OCI-LY3 (cell line): ENCODE results near the gene LEPROT.

Source experiments
- H2AFZ ChIP-seq: fragments of 200-600, 300-600 bp; shearing (Covaris generic); 2 replicates; pipeline ENCODE4 v1.6.0; 2014; ENCODE audit warnings: antibody characterized with exemption, low read depth, low read length
- H3K27ac ChIP-seq: fragments of 200-600, 300-600 bp; sonication (generic); 2 replicates; pipeline ENCODE4 v1.5.1; 2014; ENCODE audit warnings: mild to moderate bottlenecking, low read length, moderate library complexity, mixed read lengths
- H3K27me3 ChIP-seq: fragments of 200-600, 300-600 bp; sonication (generic); 2 replicates; pipeline ENCODE4 v1.6.1; 2014; ENCODE audit warnings: low read depth, low read length, mixed read lengths
- H3K36me3 ChIP-seq: fragments of 200-600, 300-600 bp; sonication (generic); replicated peaks from 2 replicates; pipeline ENCODE3; 2014; ENCODE audit warnings: low read depth, low read length, mixed read lengths
- H3K4me1 ChIP-seq: fragments of 300-600, 200-600 bp; sonication (generic); 2 replicates; pipeline ENCODE4 v1.6.1; 2014; ENCODE audit warnings: low read length, mixed read lengths
- H3K4me2 ChIP-seq: fragments of 200-600, 300-600 bp; sonication (generic); 2 replicates; pipeline ENCODE4 v1.6.1; 2014; ENCODE audit warnings: low read length, mixed read lengths
- H3K4me3 ChIP-seq: fragments of 300-600, 200-600 bp; sonication (generic); 2 replicates; pipeline ENCODE4 v1.5.1; 2014; ENCODE audit warnings: antibody characterized with exemption, mild to moderate bottlenecking, low read length, moderate library complexity
- H3K79me2 ChIP-seq: fragments of 300-600, 200-600 bp; shearing (Covaris generic); 2 replicates; pipeline ENCODE4 v1.6.1; 2014; ENCODE audit warnings: mild to moderate bottlenecking, low read length, mixed read lengths
- H3K9ac ChIP-seq: fragments of 300-600, 200-600 bp; shearing (Covaris generic); 2 replicates; pipeline ENCODE4 v1.6.0; 2014; ENCODE audit warnings: mild to moderate bottlenecking, low read length, moderate library complexity
- H3K9me3 ChIP-seq: fragments of 200-600, 300-600 bp; shearing (Covaris generic); 2 replicates; pipeline ENCODE4 v1.6.1; 2014; ENCODE audit warnings: low read length, mixed read lengths; ENCODE audit not compliant: insufficient read depth
- H4K20me1 ChIP-seq: fragments of 200-600, 300-600 bp; sonication (generic); 2 replicates; pipeline ENCODE4 v1.6.1; 2016; ENCODE audit warnings: low read length, mixed read lengths; ENCODE audit not compliant: insufficient read depth
- CTCF ChIP-seq: fragments of 200-600, 300-600 bp; sonication (generic); IDR thresholded peaks from 2 replicates; pipeline ENCODE4 v1.5.1; 2014; ENCODE audit warnings: antibody characterized with exemption, low read length, low read depth
- EZH2phosphoT487 ChIP-seq: fragments of 200-600 bp; shearing (Covaris generic); IDR thresholded peaks from 2 replicates; pipeline ENCODE4 v1.6.1; 2018; ENCODE audit warnings: antibody characterized with exemption, mixed run types, low read depth

The LEPROT gene

GRCh38 chr1:65437616-65438015 is 17.1 kb downstream of the LEPROT start:
- no peak overlapping the region for H2AFZ ChIP-seq
- H3K36me3 ChIP-seq: no peaks in the 10 kb centered on the region
- no peak overlapping the region for H3K4me2 ChIP-seq
- H3K4me1 ChIP-seq: 0 out of 2 replicates have a peak, but pooled peaks cover 3% of the 10 kb centered on the region
- no peak for TF ChIP-seq EZH2phosphoT487
- no peak for TF ChIP-seq CTCF
- H4K20me1 ChIP-seq: no peaks in the 10 kb centered on the region
- no peak overlapping the region for H3K4me3 ChIP-seq
- H3K9ac ChIP-seq: no peak overlapping the region
- no peaks in the 10 kb centered on the region for H3K79me2 ChIP-seq
- no peak overlapping the region for H3K27ac ChIP-seq
- H3K9me3 ChIP-seq: no peaks in the 10 kb centered on the region
- no peaks in the 10 kb centered on the region for H3K27me3 ChIP-seq

GRCh38 chr1:65440322-65440900 is 19.9 kb downstream of the LEPROT start:
- Histone ChIP-seq H4K20me1 (no peaks in the 10 kb centered on the region), H3K36me3 (no peaks in the 10 kb centered on the region), H3K9me3 (no peaks in the 10 kb centered on the region), H2AFZ (no peak overlapping the region), H3K9ac (no peak overlapping the region), H3K4me1 (0 out of 2 replicates have a peak, but pooled peaks cover 3% of the 10 kb centered on the region), H3K27me3 (no peaks in the 10 kb centered on the region), H3K79me2 (no peaks in the 10 kb centered on the region), H3K4me2 (no peak overlapping the region), H3K4me3 (no peak overlapping the region), H3K27ac (no peak overlapping the region)
- no peak for TF ChIP-seq EZH2phosphoT487
- no peak for TF ChIP-seq CTCF

GRCh38 chr1:65440915-65441314 is 20.4 kb downstream of the LEPROT start:
- Histone ChIP-seq H4K20me1 (no peaks in the 10 kb centered on the region), H3K9me3 (no peaks in the 10 kb centered on the region), H2AFZ (no peak overlapping the region), H3K4me2 (no peak overlapping the region), H3K4me1 (0 out of 2 replicates have a peak, but pooled peaks cover 3% of the 10 kb centered on the region), H3K27me3 (no peaks in the 10 kb centered on the region), H3K79me2 (no peaks in the 10 kb centered on the region), H3K36me3 (no peaks in the 10 kb centered on the region), H3K9ac (no peak overlapping the region), H3K27ac (no peak overlapping the region), H3K4me3 (no peak overlapping the region)
- no peak for TF ChIP-seq EZH2phosphoT487
- TF ChIP-seq CTCF: no peak

- no peaks in the 10 kb centered on the region for H3K36me3 ChIP-seq
- no peaks in the 10 kb centered on the region for H3K9me3 ChIP-seq
- no peak overlapping the region for H2AFZ ChIP-seq
- 0 out of 2 replicates have a peak, but pooled peaks cover 3% of the 10 kb centered on the region for H3K4me1 ChIP-seq
- no peak overlapping the region for H3K27ac ChIP-seq
- no peaks in the 10 kb centered on the region for H3K79me2 ChIP-seq
- H3K4me3 ChIP-seq: no peak overlapping the region
- H3K27me3 ChIP-seq: no peaks in the 10 kb centered on the region
- H3K9ac ChIP-seq: no peak overlapping the region
- H4K20me1 ChIP-seq: no peaks in the 10 kb centered on the region
- no peak overlapping the region for H3K4me2 ChIP-seq
- TF ChIP-seq EZH2phosphoT487: no peak
- TF ChIP-seq CTCF: no peak
Observed at GRCh38 chr1:65441464-65441863, 21.0 kb downstream of the LEPROT start.
